Liver (tissue), 3 donors: ENCODE data around the gene SEL1L2.

Experiments used
- ATF3 ChIP-seq: IDR thresholded peaks from 2 replicates; pipeline ENCODE4 v1.6.1; 2016; ENCODE audit warnings: antibody characterized with exemption
- EGR1 ChIP-seq, 2 donors: IDR thresholded peaks; 2 replicates each; pipeline ENCODE4 v1.6.1; 2016 to 2018; ENCODE audit warnings: antibody characterized with exemption in 2 of 2, low read depth in 2 of 2
- FOXA1 ChIP-seq: IDR thresholded peaks from 2 replicates; pipeline ENCODE4 v1.6.1; 2016; ENCODE audit warnings: antibody characterized with exemption
- HNF4G ChIP-seq: IDR thresholded peaks from 2 replicates; pipeline ENCODE4 v1.6.1; 2016; ENCODE audit warnings: antibody characterized with exemption
- JUND ChIP-seq, 2 donors: IDR thresholded peaks; 2 replicates each; pipeline ENCODE4 v1.6.1; 2016; ENCODE audit warnings: antibody characterized with exemption in 2 of 2
- MAX ChIP-seq: IDR thresholded peaks from 2 replicates; pipeline ENCODE4 v1.6.1; 2016; ENCODE audit warnings: antibody characterized with exemption
- NR2F2 ChIP-seq: IDR thresholded peaks from 2 replicates; pipeline ENCODE4 v1.6.1; 2016; ENCODE audit warnings: antibody characterized with exemption
- RAD21 ChIP-seq, 2 donors: IDR thresholded peaks; 2 replicates each; pipeline ENCODE4 v1.6.1; 2016; ENCODE audit warnings: antibody characterized with exemption in 2 of 2, mild to moderate bottlenecking in 2 of 2
- REST ChIP-seq: IDR thresholded peaks from 2 replicates; pipeline ENCODE4 v1.6.1; 2016; ENCODE audit warnings: antibody characterized with exemption, mild to moderate bottlenecking
- SP1 ChIP-seq: IDR thresholded peaks from 2 replicates; pipeline ENCODE4 v1.6.1; 2018; ENCODE audit warnings: antibody characterized with exemption, mild to moderate bottlenecking
- TAF1 ChIP-seq: conservative IDR thresholded peaks from 2 replicates; pipeline ENCODE4 v1.6.1; 2016; ENCODE audit warnings: antibody characterized with exemption, mild to moderate bottlenecking
- YY1 ChIP-seq: IDR thresholded peaks from 2 replicates; pipeline ENCODE4 v1.6.1; 2016; ENCODE audit warnings: antibody characterized with exemption, mild to moderate bottlenecking
- TF ChIP-seq, protein P1 (sequence below): fragments of 150-350 bp; IDR thresholded peaks from 2 replicates; pipeline ENCODE4 v1.5.1; 2017; ENCODE audit warnings: improper control_type of control experiment, low read depth, low read length; ENCODE audit not compliant: missing input control
- donor health status: healthy.
- donor health status: healthy.

- TF ChIP-seq, protein P1, sequence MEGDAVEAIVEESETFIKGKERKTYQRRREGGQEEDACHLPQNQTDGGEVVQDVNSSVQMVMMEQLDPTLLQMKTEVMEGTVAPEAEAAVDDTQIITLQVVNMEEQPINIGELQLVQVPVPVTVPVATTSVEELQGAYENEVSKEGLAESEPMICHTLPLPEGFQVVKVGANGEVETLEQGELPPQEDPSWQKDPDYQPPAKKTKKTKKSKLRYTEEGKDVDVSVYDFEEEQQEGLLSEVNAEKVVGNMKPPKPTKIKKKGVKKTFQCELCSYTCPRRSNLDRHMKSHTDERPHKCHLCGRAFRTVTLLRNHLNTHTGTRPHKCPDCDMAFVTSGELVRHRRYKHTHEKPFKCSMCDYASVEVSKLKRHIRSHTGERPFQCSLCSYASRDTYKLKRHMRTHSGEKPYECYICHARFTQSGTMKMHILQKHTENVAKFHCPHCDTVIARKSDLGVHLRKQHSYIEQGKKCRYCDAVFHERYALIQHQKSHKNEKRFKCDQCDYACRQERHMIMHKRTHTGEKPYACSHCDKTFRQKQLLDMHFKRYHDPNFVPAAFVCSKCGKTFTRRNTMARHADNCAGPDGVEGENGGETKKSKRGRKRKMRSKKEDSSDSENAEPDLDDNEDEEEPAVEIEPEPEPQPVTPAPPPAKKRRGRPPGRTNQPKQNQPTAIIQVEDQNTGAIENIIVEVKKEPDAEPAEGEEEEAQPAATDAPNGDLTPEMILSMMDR = no peak
- TF ChIP-seq MAX (no peak), SP1 (no peak), ATF3 (no peak), EGR1 (IDR thresholded peaks at IDR 0.05; ENCODE audit: low read depth in 2 of 2) (no peak), FOXA1 (no peak), REST (no peak), TAF1 (no peak), HNF4G (no peak), NR2F2 (no peak), RAD21 (IDR thresholded peaks at IDR 0.05) (no peak), YY1 (no peak), JUND (IDR thresholded peaks at IDR 0.05) (no peak)
Measured at GRCh38 chr20:13810446-13810845, 180.0 kb downstream of the SEL1L2 start.
